ENCODE results near the gene FERMT2.

GRCh38 chr14:52861403-52861802 lies 89.4 kb downstream of the FERMT2 start:
- TF ChIP-seq POLR2AphosphoS5 (IDR thresholded peaks at IDR 0.05; ENCODE audit: borderline replicate concordance, low read depth, low read length) (no peak), EZH2 (IDR thresholded peaks at IDR 0.05) (no peak), FOXP2 (optimal IDR thresholded peaks at IDR 0.05; ENCODE audit: control extremely low read depth, extremely low read length, insufficient read depth) (no peak)

Measured in SK-N-MC (cell line).